ENCODE measurements around the gene SOX6. TPM values are rescaled to one million over a fixed set of nuclear protein-coding genes. Genes with fewer than 3 reads are reported as not detected.

The SOX6 gene
- total and polyA plus RNA-seq, 2 of the 13 experiments (the other 11 are each of a cell fraction or from before 2014, with no cell fraction given) = 2.6 to 11.2 TPM

- H3K9ac ChIP-seq (ENCODE audit: insufficient read depth, low read depth, low read length) = no peak overlapping the region
- POLR2A ChIA-PET = interaction anchor here (1.2 kb wide), 1 partner anchor 9 kb away, joined by 3 read pairs; no protein-coding TSS in a partner anchor
- H3K27me3 ChIP-seq (ENCODE audit: control insufficient read depth in 1 of 2, insufficient read depth in 2 of 2, low read length in 2 of 2) = no peaks in the 10 kb centered on the region
- no peak overlapping the region for H3K27ac ChIP-seq (ENCODE audit: extremely low read length, insufficient read depth, low read length)
- in situ Hi-C loops (cut with HindIII; ENCODE audit: extremely low pct_ligation_motif_present, low pct_unique_long_range_greater_than_20kb) (no loop called here), intact Hi-C loops (cut with micrococcal nuclease; ENCODE audit: unreplicated experiment) (no loop called here)
- H3K4me2 ChIP-seq (ENCODE audit: low read depth, low read length) = no peak overlapping the region
- BruUV-seq (replicated peaks) = no TSS peak
- 86% methylated on average over 6 of the region's 6 CpGs for WGBS (ENCODE audit: low lambda C conversion rate)
- FAIRE-seq = no peak
- no peaks in the 10 kb centered on the region for H3K9me3 ChIP-seq (ENCODE audit: low read length)
- H3K79me2 ChIP-seq (ENCODE audit: insufficient read depth, low read length) = no peaks in the 10 kb centered on the region
- no peak for DNase-seq (ENCODE audit: low spot score)
- H3K36me3 ChIP-seq (replicated peaks in 1 of 2; ENCODE audit: control insufficient read depth in 1 of 2, insufficient read depth in 2 of 2, low read length in 2 of 2) = no peaks in the 10 kb centered on the region
- H4K20me1 ChIP-seq (ENCODE audit: insufficient read depth, low read length) = no peaks in the 10 kb centered on the region
- H3K4me1 ChIP-seq (ENCODE audit: insufficient read depth, low read length) = peaks cover 76% of the 10 kb centered on the region
- TF ChIP-seq AFF4 (CRISPR knock-in tag; IDR thresholded peaks at IDR 0.05) = no peak
- TF ChIP-seq MAFF (IDR thresholded peaks at IDR 0.05; ENCODE audit: low read depth, low read length) = peak; percentile 96
- TF ChIP-seq HNF1A (IDR thresholded peaks at IDR 0.05; ENCODE audit: low read depth) = no peak
- TF ChIP-seq HNF1A (CRISPR knock-in tag; IDR thresholded peaks at IDR 0.05; ENCODE audit: borderline replicate concordance) = no peak
- no peak for TF ChIP-seq HOXA7 (CRISPR knock-in tag; IDR thresholded peaks at IDR 0.05)
- no peak for TF ChIP-seq CENPT (CRISPR knock-in tag; IDR thresholded peaks at IDR 0.05; ENCODE audit: low read depth)
- TF ChIP-seq ZNF549 (CRISPR knock-in tag; IDR thresholded peaks at IDR 0.05) = no peak
- TF ChIP-seq ZNF546 (CRISPR knock-in tag; conservative IDR thresholded peaks at IDR 0.05) = no peak
- TF ChIP-seq SP2 (CRISPR knock-in tag; IDR thresholded peaks at IDR 0.05) = no peak
- TF ChIP-seq PCBP1 (IDR thresholded peaks at IDR 0.05; ENCODE audit: borderline replicate concordance, low read depth, low read length) = no peak
- TF ChIP-seq SP1 (IDR thresholded peaks at IDR 0.05) = no peak
- no peak for TF ChIP-seq SP1 (CRISPR knock-in tag; IDR thresholded peaks at IDR 0.05)
- TF ChIP-seq MAFK (conservative IDR thresholded peaks at IDR 0.05 in 1 of 2, IDR thresholded peaks at IDR 0.05 in 1 of 2; ENCODE audit: low read length in 2 of 2) = peak; percentile 92 to 97
- TF ChIP-seq ZSCAN5A (CRISPR knock-in tag; IDR thresholded peaks at IDR 0.05; ENCODE audit: borderline replicate concordance) = no peak
- TF ChIP-seq CCDC6 (CRISPR knock-in tag; IDR thresholded peaks at IDR 0.05) = no peak
- TF ChIP-seq GABPB1 (CRISPR knock-in tag; IDR thresholded peaks at IDR 0.05) = no peak
- CTCF ChIA-PET (ENCODE audit: low intra/inter-chr PET ratio, low total read pairs) = no interaction called here
- H2AFZ ChIP-seq (ENCODE audit: low read length) = no peak overlapping the region
- H3K4me3 ChIP-seq (replicated peaks in 1 of 3; ENCODE audit: insufficient read depth in 1 of 3, low read depth in 2 of 3, low read length in 3 of 3) = no peak overlapping the region
- no peak for ATAC-seq
These were observed 205.2 kb downstream of the SOX6 start for GRCh38 chr11:16151138-16151537.
